GM19324 (cell line): ENCODE data around the gene ZNF277.

Experiments used
- ATAC-seq: cut with Tn5 transposase; IDR thresholded peaks from one replicate; pipeline ENCODE4 v1.9.1; 2021; ENCODE audit warnings: mild to moderate bottlenecking, moderate library complexity; ENCODE audit not compliant: unreplicated experiment, low FRiP score

The ZNF277 gene

DNA sequence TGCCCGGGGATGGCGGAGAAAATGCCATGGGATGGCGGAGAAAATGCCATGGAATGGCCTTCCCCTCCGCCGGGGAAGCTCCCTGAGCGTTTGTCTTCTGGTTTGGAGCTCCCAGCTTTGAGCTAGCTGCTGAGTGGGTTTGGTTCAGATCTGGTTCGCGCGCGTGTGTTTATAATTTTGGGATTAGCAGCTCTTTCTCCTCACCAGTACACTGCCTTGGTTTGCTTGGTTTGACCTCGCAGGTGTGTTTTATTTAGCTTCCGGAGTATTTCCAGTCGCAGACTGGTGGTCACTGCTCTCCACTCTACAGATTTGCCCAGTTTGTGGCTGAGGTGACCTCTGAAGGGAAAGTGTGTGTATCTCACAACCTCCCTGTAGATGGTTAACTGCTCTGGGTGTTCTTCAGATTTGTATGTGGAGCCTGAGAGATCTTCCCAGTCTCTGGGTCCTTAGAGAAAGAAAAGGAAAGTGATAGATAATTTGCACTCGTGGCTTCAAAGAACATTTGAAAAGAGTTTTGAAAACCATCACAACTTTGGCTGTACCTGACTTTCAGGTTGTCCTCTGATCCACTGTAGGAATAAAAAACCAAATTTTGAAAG, 597 bp downstream of the ZNF277 start:
- no peak for ATAC-seq

DNA sequence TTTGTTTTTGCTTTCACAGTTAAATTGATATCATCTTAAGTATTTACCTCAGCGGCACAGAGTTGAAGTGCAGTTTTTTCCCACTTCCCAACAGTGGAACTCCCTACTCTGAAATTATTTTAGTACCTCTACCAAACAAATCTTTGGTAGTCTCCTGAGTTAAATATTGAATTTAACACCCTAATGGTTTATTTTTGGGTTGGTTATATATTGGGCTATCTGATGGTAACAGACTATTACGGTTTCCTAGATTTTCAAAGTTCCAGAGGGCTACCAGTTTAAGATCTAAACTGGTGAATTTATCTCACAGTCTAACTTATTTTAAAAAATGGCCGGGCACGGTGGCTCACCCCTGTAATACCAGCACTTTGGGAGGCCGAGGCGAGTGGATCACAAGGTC, 1.3 kb downstream of the ZNF277 start:
- ATAC-seq: no peak

- ATAC-seq: no peak
These were observed 4.9 kb downstream of the ZNF277 start for GRCh38 chr7:112211348-112211907.

- no peak for ATAC-seq
These were observed 6.1 kb downstream of the ZNF277 start for GRCh38 chr7:112212571-112212970.

- no peak for ATAC-seq
These were observed 7.2 kb downstream of the ZNF277 start for GRCh38 chr7:112213735-112214134.

GRCh38 chr7:112214268-112214667, 7.8 kb downstream of the ZNF277 start:
- no peak for ATAC-seq

GRCh38 chr7:112214883-112215282, 8.4 kb downstream of the ZNF277 start:
- ATAC-seq: no peak

DNA sequence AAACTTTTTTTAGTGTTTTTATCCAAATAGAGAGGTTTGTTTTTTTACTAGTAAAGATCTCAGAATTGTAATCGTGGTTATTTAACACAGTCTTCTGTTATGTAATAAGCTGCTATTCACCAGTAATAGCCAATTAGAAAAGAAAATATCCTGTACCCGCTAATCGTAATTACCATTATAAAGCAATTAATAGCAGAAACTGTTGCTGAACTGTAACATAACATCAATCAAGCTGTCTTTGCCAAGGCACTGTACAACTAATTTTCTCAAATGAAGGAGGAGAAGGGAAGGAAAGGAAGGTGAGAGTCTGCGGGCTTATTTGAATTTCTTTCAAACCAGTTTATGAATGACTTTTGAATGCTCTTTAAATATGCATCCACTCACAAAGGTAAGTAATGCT, 9.3 kb downstream of the ZNF277 start:
- ATAC-seq: no peak

DNA sequence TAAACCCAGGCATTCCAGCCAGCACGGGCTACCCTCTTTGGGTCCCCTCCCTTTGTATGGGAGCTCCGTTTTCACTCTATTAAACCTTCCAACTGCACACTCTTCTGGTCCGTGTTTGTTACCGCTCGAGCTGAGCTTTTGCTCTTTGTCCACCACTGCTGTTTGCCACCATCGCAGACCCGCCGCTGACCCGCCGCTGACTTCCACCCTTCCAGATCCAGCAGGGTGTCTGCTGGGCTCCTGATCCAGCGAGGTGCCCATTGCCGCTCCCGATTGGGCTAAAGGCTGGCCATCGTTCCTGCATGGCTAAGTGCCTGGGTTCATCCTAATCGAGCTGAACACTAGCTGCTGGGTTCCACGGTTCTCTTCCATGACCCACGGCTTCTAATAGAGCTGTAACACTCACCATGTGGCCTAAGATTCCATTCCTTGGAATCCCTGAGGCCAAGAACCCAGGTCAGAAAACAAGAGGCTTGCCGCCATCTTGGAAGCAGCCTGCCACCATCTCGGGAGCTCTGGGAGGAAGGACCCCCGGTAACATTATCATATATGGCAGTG, 14.5 kb downstream of the ZNF277 start:
- no peak for ATAC-seq

- ATAC-seq: no peak
These were observed 16.8 kb downstream of the ZNF277 start for GRCh38 chr7:112223310-112223709.

- ATAC-seq: no peak
These were observed 17.7 kb downstream of the ZNF277 start for GRCh38 chr7:112224186-112224585.

DNA sequence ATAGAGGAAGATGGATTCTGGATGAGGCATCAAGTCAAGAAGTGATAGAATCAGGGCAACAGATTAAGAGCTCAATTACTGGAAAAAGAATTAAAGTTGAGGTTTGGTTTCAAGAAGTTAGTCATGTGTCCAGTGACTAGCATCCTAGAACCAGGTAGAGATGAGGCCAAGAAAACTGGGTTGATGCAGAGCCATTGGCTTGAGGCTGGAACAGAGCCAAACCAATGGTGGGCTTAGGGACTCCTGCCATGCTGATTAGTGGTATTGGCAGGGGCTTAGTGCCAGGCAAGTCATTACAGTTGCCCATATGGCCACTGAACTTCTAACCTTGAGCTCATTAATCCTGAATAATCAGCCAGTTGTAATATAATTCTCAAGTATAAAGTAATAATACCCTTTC, 18.5 kb downstream of the ZNF277 start:
- ATAC-seq: no peak

DNA sequence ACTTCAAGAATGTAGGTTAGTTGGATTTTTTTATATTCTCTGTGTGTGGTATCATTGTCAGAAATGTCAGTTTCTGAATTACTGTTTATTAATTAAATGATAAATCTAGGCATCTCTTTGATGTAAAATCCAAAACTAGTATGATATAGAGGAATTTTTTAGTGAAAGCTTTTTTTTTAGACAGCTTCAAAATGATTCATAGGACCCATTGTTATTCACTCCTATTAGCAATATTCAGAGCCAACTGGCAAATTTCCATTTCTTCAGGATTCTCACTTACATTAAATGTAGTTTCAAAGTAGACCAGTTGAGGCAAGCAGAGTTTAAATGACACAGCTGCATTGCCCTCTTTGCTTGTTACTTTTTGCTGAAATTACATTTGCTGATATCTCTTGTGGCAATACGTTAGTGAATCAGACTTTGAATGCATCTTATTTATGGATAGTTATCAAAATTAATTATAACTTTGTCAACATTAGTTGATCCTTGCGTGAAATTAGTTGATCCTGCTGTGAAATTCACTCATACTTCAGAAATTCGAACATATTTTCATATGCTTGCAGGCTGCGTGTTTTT, 20.3 kb downstream of the ZNF277 start:
- no peak for ATAC-seq

- ATAC-seq: no peak
These were observed 22.1 kb downstream of the ZNF277 start for GRCh38 chr7:112228632-112229031.

DNA sequence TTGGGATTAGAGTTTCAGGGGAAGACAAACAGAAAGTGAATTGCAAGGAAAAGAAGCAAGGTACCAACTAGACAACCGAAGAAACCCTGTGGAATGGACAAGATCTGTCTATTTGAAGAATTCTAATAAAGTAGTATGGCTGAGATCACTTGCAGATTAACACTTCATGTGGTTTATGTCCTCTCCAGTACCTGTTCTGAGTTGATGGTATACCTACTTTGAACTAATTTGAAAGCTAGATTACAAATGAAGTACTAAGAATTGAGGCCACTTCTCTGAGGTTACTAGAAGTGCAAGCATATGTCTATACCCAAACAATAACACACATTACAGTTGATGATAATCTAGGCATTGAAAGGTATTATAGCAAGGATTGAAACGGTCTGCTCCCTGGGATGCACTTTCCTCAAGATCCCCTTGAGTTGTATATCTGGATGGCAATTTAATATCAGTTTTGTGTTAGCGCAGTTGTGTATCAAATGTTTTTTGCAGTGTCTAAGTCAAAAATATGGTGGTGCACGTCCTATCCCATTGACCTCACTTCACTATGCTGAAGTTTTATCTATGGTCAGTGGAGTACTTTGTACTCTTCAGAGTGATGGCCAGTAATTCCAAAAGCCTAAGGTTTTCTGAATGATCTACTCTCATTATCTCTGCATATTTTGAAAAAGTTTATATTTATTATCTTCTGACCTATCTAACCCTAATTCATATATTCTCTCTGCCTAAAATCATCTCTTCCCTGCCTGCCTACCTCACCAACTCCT, 25.9 kb downstream of the ZNF277 start:
- ATAC-seq: no peak

DNA sequence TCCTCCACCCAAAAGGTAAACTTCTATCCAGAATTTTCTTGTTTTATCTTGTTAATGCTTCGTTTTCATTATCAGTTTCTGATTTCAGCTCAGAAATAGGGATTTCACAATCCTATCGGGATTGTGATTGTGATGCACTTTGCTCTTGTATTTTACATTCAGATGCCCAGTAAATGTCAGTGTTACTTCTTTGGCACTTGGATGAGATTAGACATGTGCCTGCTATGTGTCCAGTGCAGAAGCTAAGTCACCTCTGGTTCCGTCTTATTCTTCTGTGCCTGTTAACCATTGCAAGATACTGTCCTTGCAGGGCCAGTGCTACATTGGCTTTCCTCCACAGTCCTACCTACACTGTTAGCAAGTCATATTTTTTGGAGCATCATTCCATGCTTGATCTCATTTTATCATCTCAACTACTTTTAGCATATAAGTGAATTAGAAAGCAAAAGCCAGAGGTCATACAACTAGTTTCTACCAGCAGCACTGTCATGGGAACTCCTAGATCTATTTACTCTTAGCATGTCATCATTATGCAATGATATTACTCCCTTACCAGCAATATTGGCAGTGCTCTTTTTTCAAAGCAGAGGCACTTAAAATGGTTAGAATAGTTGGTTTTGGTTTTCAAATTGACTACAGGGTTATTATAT, 26.7 kb downstream of the ZNF277 start:
- no peak for ATAC-seq

- no peak for ATAC-seq
These were observed 27.7 kb downstream of the ZNF277 start for GRCh38 chr7:112234147-112234546.

GRCh38 chr7:112236597-112236996, 30.1 kb downstream of the ZNF277 start:
- ATAC-seq: no peak

DNA sequence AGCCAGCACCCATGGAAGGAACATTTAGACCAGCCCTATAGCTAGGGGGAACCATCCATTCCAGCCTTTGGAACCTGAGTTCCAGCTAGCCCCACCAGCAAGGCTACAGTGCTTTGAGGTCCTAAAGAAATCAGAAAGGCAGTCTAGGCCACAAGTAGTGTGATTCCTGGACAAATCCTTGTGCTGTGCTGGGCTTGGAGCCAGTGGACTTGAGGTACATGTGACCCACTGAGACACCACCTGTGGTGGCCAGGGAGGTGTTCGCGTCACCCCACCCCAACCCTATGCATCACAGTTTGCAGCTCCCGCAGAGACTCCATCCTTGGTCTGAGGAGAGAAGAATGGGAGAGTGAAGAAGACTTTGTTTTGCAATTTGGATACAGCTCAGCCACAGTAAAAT, 31.8 kb downstream of the ZNF277 start:
- ATAC-seq: no peak

DNA sequence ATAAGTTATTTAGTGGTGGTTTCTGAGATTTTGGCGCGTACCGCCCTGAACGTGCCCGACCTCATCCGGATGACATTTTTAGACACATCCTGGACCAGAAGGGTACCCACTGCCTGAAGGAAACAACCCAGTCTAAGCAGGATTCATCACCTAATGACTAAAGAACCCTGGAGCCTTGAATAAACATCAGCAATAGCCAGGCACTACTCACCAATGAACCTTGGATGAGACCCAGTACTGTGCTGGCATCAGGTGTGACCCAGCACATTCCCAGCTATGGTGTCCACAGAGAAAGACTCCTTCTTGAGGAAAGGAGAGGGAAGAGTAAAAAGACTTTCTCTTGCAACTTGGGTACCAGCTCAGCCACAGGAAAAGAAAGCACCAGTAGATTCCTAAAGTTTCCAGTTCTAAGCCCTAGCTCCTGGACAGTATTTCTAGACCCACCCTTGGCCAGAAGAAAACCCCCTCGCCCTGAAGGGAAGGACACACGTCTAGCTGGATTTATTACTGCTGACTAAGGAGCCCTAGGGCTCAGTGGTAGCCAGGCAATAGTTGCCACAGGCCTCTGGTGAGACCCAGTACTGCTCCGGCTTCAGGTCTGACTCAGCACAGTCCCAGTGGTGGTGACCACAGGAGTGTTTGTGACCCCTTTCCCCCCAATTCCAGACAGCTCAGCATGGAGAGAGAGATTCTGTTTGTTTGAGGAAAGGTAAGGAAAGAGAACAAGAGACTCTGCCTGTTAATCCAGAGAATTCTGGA, 32.5 kb downstream of the ZNF277 start:
- ATAC-seq: no peak
